GM19324 (cell line): ENCODE measurements around the gene NXN.
"Not testable (repeated sequence)": the region's sequence is repeated elsewhere in the genome, so short reads cannot be mapped to it uniquely, and the experiment has no call there.

ENCODE experiments used
- ATAC-seq: cut with Tn5 transposase; IDR thresholded peaks from one replicate; pipeline ENCODE4 v1.9.1; 2021; ENCODE audit warnings: mild to moderate bottlenecking, moderate library complexity; ENCODE audit not compliant: unreplicated experiment, low FRiP score

The NXN gene

DNA sequence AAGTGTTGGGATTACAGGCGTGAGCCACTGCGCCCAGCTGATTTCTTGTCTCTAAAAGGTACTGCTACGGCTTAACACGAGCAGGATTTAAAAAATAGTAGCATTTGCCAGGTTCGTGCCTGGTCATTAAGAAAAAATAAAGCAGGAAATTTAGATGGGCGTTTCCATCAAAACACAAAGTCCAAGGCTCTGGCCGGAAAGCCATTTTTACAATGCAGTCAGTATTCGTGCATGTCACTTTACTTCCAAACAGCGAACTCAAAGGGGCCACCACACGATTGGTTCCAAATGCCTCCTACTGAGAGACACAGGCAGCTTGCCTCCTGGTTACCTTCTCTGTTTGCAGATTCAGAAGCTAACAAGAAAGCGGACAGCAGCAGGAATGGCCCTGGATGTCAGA, 131.2 kb downstream of the NXN start:
- ATAC-seq, result no peak

DNA sequence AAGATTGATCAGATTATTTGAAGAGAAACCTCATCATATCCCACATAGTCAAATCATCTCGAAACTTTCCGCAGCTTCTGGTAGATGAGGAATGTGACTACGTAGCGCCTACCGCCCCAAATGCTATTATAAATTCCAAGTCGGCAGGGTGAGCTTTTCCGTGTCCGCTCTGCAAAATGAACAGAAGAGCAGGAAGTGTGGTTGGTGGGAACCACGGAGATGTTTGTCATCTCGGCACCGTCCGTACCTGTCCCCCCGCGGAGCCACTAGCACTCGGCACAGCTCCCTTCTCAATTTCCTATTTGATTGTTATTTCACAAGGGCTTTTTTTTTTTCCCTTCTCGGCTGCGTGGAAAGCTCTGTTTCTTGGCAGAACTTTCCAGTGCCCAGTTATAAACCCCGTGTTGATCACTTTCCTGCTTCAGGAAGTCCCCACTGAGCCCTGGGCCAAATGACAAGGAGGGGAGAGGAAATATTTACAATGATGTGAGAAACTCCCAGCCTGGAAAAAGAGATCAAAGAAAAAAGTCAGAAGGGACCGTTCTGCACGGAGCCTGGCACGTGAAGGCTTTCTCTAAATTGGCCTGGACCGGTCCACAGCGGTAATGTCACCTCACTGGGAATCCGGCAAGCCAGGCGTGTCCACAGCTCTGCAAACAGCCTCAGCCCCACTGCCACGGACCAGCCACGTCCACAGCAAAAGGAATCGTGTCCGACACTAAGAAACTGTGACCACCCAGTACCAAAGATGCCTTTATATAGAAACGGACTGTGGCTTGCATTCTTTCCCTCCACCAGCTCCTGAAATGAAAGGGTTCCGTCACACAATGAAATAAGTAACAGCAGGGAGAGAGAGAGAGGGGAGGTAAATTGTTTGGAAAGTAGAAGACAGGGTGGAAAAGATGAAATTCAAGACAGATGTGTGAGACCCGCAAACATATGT, 132.4 kb downstream of the NXN start:
- no peak for ATAC-seq

DNA sequence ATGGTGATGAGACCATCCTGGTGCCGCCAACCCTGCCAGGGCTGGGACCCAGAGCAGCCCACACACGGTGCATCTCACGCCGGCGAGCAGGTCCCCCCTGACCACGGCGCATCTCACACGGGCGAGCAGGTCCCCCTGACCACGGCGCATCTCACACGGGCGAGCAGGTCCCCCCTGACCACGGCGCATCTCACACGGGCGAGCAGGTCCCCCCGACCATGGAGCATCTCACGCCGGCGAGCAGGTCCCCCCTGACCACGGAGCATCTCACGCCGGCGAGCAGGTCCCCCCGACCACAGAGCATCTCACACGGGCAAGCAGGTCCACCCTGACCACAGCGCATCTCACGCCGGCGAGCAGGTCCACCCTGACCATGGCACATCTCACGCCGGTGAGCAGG, 138.3 kb downstream of the NXN start:
- ATAC-seq, result no peak

DNA sequence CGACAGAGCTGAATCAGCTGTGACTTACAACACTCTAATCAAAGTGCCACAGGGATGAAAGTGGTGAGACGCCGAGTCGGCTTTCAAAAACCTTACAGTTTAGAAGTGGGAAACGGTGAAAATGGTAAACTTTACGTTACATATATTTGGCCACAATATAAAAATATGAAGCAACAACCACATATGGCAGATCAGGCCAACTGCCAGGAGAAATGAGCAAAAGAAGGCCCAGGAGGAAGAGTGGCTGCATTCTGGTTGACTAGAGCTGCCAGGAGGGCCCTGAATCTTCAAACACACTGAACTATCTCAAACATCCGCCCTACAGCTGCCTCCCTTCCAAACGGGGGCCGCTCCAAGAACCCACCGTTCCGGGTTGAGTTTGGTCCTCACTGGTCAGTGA, 141.1 kb downstream of the NXN start:
- no peak for ATAC-seq

DNA sequence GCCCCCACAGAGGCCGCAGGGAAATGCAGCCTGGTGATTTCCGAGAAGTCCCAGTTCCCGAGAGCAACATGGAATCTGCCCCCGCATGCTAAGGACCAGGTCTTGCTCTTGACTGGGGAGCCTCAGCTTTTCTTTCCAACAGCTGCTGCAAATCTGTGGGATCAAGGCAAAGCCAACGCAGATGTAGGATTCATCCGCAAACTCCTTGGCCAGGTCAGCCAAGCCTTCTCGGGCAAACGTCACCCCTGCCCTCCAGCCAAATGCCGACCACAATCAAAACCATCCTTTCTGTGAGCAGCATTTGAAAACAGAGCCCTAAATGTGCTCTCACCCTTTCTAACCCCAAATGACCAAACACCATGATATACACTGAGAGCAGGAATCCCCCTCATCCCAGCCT, 143.4 kb downstream of the NXN start:
- ATAC-seq, result no peak

DNA sequence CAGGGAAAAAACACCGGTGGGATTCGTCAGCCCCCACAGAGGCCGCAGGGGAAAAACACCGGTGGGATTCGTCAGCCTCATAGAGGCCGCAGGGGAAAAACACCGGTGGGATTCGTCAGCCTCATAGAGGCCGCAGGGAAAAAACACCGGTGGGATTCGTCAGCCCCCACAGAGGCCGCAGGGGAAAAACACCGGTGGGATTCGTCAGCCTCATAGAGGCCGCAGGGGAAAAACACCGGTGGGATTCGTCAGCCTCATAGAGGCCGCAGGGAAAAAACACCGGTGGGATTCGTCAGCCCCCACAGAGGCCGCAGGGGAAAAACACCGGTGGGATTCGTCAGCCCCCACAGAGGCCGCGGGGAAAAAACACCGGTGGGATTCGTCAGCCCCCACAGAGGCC, 143.9 kb downstream of the NXN start:
- not testable (repeated sequence) for ATAC-seq

DNA sequence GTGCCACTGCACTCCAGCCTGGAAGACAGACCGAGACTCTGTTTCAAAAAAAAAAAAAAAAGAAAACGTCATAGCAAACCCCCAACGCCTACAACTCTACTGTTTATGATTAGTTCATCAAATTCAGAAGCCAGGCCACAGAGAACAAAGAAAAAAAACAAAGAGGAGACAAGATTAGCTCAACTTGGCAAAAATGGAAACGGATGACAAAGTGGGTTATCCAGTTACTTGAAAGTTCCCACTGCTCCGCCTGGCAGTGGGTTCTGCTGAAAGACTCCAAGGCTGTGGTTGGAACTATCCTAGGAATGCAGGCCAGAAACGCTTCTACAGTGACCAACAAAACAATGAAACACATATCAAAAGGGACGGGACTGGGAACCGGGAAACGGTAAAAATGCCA, 144.3 kb downstream of the NXN start:
- no peak for ATAC-seq

DNA sequence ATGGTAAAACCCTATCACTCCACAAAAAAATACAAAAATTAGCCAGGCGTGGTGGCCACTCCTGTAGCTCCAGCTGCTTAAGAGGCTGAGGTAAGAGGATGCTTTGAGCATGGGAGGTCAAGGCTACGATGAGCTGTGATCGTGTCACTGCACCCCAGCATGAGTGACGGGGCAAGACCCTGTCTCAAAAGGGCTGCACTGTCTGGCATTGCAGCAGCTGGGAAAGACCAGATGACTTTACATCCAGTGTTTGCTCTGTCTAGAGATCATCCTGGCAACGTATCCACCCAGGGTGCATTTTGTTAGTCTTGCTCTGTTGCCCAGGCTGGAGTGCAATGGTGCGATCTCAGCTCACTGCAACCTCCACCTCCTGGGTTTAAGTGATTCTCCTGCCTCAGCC, 145.4 kb downstream of the NXN start:
- ATAC-seq, result no peak

DNA sequence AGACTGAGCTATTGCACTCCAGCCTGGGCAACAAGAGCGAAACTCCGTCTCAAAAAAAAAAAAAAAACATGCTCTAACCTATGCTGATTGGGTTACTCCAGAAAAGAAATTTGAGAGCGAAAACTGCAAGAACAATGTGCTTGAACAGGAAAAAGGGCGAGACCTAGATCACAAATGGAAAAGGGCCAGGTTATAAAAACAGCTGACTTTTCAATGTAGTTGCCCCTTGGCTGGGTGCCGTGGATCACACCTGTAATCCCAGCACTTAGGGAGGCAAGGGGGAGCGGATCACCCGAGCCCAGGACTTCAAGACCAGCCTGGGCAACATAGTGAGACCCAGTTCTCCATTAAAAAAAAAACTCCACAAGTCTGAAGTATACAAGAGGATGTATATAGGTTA, 148.6 kb downstream of the NXN start:
- no peak for ATAC-seq

DNA sequence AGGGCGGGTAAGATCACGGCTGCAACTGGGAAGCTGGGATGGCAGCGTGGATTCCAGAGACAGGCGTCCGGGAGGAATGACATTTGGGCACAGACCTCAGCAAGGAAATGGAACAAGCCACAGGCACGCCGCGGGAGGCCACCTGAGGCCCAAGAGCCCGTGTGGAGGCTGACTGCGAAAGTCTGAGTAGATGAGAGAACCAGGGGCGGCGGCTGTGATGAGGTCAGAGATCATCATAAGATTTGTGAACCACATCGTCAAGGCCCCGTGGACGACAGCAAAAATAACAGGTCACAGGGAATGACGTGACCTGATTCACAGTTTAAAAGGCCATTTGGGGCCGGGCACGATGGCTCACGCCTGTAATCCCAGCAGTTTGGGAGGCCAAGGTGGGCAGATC, 149.2 kb downstream of the NXN start:
- no peak for ATAC-seq

DNA sequence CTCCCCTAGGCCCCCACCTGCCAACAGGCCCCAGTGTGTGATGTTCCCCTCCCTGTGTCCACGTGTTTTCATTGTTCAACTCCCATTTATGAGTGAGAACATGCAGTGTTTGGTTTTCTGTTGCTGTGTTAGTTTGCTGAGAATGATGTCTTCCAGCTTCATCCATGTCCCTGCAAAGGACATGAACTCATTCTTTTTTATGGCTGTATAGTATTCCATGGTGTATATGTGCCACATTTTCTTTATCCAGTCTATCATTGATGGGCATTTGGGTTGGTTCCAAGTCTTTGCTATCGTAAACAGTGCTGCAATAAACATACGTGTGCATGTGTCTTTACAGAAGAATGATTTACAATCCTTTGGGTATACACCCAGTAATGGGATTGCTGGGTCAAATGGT, 150.0 kb downstream of the NXN start:
- not testable (repeated sequence) for ATAC-seq

DNA sequence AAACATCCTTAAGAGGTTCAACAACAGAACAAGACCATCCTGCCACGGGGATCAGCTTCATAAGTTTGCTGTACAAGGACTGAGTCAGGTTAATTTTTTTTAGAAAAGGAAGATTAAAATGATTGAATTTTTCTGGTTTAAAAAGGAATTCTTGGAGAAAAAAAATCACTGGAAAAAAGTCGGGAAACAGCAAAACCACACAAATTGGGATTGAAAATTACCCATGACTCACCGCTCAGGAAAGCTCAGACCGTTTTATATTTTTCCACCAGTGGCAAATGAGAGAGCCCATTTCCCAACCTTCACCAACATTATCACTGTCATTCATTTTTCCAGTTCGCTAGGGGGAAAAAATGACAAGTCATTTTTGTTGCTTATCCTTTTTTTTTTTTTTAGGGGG, 150.8 kb downstream of the NXN start:
- ATAC-seq, result no peak

DNA sequence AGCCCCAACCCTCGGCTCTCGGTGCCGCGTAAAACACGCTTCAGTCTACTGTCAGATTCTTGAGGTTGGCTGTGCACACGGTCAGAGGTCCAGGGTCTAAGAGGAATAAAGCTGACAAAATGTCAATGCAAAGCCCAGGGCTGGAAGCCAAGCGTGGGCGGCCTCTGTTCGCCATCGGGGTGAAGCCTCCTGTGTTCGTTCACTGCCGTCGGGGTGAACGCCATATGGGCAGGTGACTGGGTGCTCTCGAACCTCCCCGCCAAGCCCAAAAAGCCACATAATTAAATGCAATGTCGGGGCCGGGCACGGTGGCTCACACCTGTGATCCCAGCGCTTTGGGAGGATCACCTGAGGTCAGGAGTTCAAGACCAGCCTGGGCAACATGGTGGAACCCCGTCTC, 152.8 kb downstream of the NXN start:
- no peak for ATAC-seq

DNA sequence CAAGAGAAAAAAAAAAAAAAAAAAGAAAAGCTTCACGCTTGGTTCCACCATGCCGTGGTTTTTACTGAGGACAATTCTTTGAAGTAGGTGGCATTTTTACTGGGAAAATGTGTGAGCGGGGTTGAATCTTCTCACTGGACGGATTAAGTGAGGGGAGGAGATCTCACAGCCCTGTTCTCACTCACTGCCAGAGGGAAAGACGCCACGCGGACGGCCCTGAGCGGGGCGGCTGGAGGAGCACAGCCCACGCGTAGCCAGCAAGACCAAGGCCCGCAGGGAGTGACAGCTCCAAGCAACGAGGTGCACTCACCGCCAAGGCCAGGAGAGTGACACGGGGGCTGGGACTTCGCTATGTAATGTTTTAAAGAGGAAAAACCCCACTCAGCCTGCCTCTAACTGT, 154.4 kb downstream of the NXN start:
- ATAC-seq, result no peak

DNA sequence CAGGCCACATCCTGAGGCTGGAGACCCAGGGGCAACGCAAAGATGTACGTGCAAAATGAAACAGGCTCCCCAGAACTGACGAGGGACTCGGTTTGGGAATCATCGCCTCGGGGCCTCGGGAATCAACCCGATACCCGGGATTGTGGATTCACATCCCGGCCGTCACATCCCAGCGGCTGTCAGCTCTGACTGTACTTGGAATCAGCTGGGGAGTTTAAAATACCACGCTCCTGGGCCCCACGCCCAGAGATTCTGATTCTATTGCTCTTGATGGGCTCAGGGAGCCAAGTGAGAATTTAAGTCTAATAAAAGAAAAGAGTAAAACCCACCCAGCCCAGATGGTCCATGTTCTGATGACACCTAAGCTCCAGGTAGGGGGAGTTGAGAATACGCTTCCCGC, 155.2 kb downstream of the NXN start:
- no peak for ATAC-seq

DNA sequence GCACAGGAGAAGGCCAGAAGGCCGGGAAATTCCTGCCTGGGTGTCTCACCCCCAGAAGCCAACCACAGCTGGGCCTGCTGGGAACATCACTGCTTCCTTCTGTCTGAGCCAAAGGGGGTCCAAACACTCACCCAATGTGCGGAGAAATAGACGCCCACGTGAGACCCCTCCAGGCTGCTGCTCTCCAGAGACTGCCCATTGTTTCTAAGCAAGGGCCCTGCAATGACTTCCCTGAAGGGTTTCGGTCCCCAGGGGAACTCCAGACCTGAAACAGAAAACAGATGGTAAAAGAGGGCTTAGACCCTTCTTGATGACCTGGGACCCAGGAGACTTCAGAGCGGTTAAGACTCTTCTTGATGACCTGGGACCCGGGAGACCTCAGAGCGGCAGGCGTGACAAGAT, 156.1 kb downstream of the NXN start:
- ATAC-seq, result no peak

DNA sequence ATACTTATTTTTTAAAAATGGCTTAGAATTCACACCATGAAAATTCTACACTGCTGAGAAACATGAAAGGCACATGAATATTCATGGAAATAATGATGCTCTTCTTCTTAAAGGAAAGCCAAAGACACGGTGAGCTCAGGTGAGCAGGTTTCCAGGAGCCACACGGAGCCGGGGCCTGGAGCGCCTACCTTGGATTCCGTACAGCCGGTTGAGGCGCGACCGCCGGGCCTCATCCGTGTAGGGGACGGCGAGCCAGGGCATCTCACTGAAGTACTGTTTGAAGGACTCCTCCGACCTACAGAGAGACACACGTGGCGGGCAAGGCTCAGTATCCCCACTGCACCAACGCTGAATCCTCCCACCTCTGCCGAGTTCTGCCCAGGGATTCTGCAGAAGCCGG, 160.3 kb downstream of the NXN start:
- no peak for ATAC-seq

DNA sequence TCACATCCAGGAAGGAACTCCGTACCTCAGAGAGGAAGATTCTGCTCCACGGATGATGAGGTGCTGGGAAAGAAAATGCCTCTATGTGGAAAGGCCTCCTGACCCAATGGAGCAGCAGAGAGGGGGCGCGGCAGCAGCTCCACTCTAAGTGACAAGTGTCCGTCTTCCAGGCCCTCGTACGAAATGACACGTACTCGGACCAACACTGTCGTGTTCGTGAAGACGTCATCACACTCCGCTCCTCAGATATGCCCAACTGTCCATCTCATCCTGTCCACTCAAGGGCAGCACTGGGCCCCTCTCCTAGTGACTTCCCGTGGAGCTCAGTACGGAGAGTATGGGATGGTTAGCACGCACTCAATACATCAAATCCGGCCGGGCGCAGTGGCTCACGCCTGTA, 165.2 kb downstream of the NXN start:
- no peak for ATAC-seq

DNA sequence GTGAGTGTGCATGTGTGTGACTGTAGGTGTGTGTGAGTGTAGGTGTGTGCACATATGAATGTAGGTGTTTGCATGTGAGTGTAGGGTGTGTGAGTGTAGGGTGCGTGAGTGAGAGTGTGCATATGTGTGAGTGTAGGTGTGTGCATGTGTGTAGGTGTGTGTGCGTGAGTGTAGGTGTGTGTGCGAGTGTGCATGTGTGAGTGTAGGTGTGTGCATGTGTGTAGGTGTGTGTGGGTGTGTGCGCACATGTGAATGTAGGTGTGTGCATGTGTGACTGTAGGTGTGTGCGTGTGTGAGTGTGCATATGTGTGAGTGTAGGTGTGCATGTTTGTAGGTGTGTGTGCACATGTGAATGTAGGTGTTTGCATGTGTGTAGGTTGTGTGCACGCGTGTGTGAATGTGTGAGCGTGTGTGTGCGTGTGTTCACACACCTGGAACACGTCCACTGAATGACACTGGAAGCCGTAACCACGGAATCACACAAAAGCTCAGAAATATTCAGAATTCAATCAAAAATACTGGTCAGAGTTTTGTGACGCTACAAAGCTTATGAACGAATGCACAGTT, 166.9 kb downstream of the NXN start:
- no peak for ATAC-seq

DNA sequence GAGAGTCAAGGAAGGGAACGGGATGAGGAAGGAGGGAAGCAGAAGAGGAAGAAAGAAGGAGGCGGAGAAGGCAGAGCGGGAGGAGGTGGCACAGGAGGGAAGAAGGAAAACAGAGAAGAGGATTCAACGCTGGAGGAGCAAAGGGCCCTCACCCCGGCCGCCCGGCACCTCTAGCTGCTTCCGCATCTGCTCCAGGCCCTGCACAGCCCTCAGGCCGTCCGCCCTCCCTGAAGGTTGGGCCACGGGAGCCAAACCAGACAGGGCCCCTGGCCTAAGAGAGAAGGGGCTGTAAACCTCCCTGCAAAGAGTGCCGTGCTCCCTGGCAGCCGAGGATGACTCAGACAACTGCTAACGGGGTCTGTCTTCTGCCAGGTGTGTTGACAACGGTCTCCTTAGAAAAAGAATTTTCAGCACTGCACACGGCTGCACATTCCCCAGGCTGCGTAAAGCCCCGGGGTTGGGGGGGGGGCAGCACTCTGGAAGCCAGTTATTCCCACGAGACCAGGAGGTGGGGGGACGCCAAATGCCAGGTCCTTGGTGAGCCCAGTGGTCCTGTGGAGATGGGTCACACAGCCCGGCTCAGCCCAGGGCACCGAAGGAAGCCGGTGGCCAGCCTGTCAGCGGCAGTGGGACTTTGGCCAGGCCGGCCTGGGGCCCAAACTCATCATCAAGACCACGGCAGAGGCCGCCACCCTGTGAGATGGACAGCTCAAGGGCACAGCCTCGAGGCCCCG, 168.4 kb downstream of the NXN start:
- ATAC-seq, result no peak

DNA sequence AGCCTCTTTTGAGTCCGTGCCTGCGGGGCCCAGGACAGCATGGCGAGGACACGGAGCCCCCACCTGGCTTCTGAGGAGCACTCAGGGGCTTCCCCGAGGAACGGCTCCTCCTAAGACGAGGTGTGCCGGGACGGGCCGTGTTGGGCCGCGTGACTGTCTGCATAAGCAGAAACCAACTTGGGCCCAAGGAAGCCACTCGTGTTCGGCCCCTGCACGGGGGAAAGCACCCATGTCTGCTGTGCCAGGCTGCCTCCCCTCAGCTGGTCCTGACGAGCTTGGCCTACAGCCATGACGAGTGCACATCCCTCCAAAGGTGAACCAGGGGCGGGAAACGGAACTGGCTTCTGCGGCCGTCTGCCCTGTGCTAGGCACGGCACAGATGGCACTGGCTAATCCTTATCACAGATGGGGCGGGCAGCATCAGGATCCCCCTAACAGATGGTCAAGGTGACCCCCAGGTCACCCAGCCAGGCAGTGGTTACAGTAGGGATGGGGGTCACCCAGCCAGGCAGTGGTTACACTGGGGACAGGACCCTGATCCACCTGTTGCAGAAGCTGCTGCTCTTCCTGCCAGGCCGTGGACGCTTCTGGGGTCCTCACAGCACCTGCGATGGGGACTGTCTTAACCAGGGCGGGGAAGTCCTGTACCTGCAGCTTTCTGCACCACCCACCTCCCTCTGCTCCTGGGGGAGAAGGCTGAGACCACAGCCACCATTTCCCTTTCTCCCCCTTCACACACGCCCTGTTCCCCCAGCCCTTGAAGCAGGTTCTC, 171.9 kb downstream of the NXN start:
- no peak for ATAC-seq
